H1 (cell line): ENCODE measurements around the gene TDRD6. TPM values are rescaled to one million over a fixed set of nuclear protein-coding genes. Genes with fewer than 3 reads are reported as not detected.

ENCODE experiments used
- CTCF ChIA-PET: fragments of 300-600 bp; sonication (Branson Sonifier 250); formaldehyde crosslinking; loops from one replicate; lab custom pipeline; 2021; ENCODE audit not compliant: partially characterized antibody; lab: Charles Lee
- POLR2A ChIA-PET: fragments of 300-600 bp; sonication (Branson Sonifier 250); formaldehyde crosslinking; loops from one replicate; lab custom pipeline; 2021; ENCODE audit warnings: inconsistent platforms; ENCODE audit not compliant: partially characterized antibody; lab: Charles Lee
- DNase-seq, 2 experiments: peaks; one replicate each; pipeline versions ENCODE4 v3.0.0 to v3.0.0-alpha.2; 2010 to 2022; ENCODE audit warnings: low spot score in 2 of 2, low read depth in 1 of 2, mixed read lengths in 1 of 2
- FAIRE-seq: peaks from 2 replicates; lab custom pipeline; 2011; peaks lifted over from hg19 to GRCh38; lab: Jason Lieb, UNC
- H2AFZ ChIP-seq: 2 replicates; pipeline ENCODE4 v1.8.1; 2012; ENCODE audit warnings: low read length, inconsistent platforms
- H2AK5ac ChIP-seq: 2 replicates; pipeline ENCODE4 v1.6.1; 2013; ENCODE audit warnings: low read depth, low read length
- H2BK120ac ChIP-seq: replicated peaks from 2 replicates; pipeline ENCODE3; 2013; ENCODE audit warnings: low read depth, low read length, inconsistent platforms
- H2BK12ac ChIP-seq: 2 replicates; pipeline ENCODE4 v1.6.1; 2013; ENCODE audit warnings: low read depth, low read length
- H2BK15ac ChIP-seq: 2 replicates; pipeline ENCODE4 v1.6.1; 2013; ENCODE audit warnings: low read length
- H2BK20ac ChIP-seq: 2 replicates; pipeline ENCODE4 v1.6.1; 2013; ENCODE audit warnings: low read length
- H2BK5ac ChIP-seq: 2 replicates; pipeline ENCODE4 v1.6.1; 2013; ENCODE audit warnings: low read depth, low read length
- H3K14ac ChIP-seq: 2 replicates; pipeline ENCODE4 v1.6.1; 2013; ENCODE audit warnings: inconsistent platforms; ENCODE audit not compliant: insufficient read length
- H3K18ac ChIP-seq: 2 replicates; pipeline ENCODE4 v1.6.1; 2013; ENCODE audit warnings: low read length; ENCODE audit errors: extremely low read depth
- H3K23ac ChIP-seq: 2 replicates; pipeline ENCODE4 v1.6.1; 2013; ENCODE audit warnings: inconsistent platforms; ENCODE audit not compliant: insufficient read length
- H3K23me2 ChIP-seq: 2 replicates; pipeline ENCODE4 v1.6.1; 2013; ENCODE audit warnings: low read depth, low read length
- H3K27ac ChIP-seq: 2 replicates; pipeline ENCODE4 v1.6.1; 2011; ENCODE audit warnings: low read depth, low read length, inconsistent platforms
- H3K27me3 ChIP-seq, 4 experiments: replicated peaks in 1 of 4; 1 replicate in 1 of 4; 2 replicates in 3 of 4; pipeline versions ENCODE4 v1.6.1 to v1.8.1; 2011 to 2013; ENCODE audit warnings: low read length in 3 of 4, mild to moderate bottlenecking in 3 of 4, inconsistent platforms in 2 of 4, mixed read lengths in 2 of 4, moderate library complexity in 1 of 4; ENCODE audit not compliant: control insufficient read depth in 3 of 4, insufficient read depth in 3 of 4; ENCODE audit errors: extremely low read depth in 1 of 4
- H3K36me3 ChIP-seq, 4 experiments: 2 replicates each; pipeline versions ENCODE4 v1.6.1 to v1.8.1; 2011 to 2013; ENCODE audit warnings: mild to moderate bottlenecking in 4 of 4, low read length in 3 of 4, moderate library complexity in 2 of 4, control low read depth in 1 of 4, inconsistent platforms in 1 of 4; ENCODE audit not compliant: insufficient read depth in 4 of 4, control insufficient read depth in 2 of 4
- H3K4ac ChIP-seq: replicated peaks from 2 replicates; pipeline ENCODE3; 2013; ENCODE audit warnings: low read length, low read depth, mixed read lengths, inconsistent platforms; ENCODE audit not compliant: insufficient read length
- H3K4me1 ChIP-seq, 4 experiments: replicated peaks in 1 of 4; 1 replicate in 1 of 4; 2 replicates in 3 of 4; pipeline versions ENCODE4 v1.6.1 to v1.8.1; 2011 to 2013; ENCODE audit warnings: low read length in 3 of 4, inconsistent platforms in 2 of 4, mixed read lengths in 1 of 4; ENCODE audit not compliant: insufficient read depth in 4 of 4, control insufficient read depth in 3 of 4
- H3K4me2 ChIP-seq, 2 experiments: 2 replicates each; pipeline versions ENCODE4 v1.6.1 to v1.8.1; 2011 to 2013; ENCODE audit warnings: low read depth in 2 of 2, low read length in 2 of 2, control low read depth in 1 of 2, inconsistent platforms in 1 of 2, mild to moderate bottlenecking in 1 of 2; ENCODE audit not compliant: insufficient read depth in 1 of 2
- H3K4me3 ChIP-seq, 4 experiments: fragments of 200-600, 300-600 bp in 1 of 4; sonication (generic), shearing (Covaris generic), sonication (Bioruptor Twin) in 1 of 4; 2 replicates each; pipeline versions ENCODE4 v1.5.1 to v1.8.1; 2011 to 2016; ENCODE audit warnings: low read length in 4 of 4, low read depth in 3 of 4, control low read depth in 2 of 4, inconsistent platforms in 2 of 4, mild to moderate bottlenecking in 2 of 4, mixed read lengths in 1 of 4, moderate library complexity in 1 of 4; ENCODE audit not compliant: insufficient read depth in 2 of 4; ENCODE audit errors: extremely low read depth in 1 of 4
- H3K56ac ChIP-seq: replicated peaks from 2 replicates; pipeline ENCODE3; 2013; ENCODE audit warnings: low read depth, mild to moderate bottlenecking, mixed read lengths, low read length, inconsistent platforms; ENCODE audit not compliant: insufficient read length
- H3K79me1 ChIP-seq: 2 replicates; pipeline ENCODE4 v1.6.1; 2013; ENCODE audit warnings: low read depth, low read length, control low read depth
- H3K79me2 ChIP-seq, 2 experiments: 2 replicates each; pipeline versions ENCODE4 v1.6.1 to v1.8.1; 2012 to 2013; ENCODE audit warnings: low read length in 2 of 2, mild to moderate bottlenecking in 2 of 2, inconsistent platforms in 1 of 2; ENCODE audit not compliant: insufficient read depth in 2 of 2, control insufficient read depth in 1 of 2
- H3K9ac ChIP-seq, 4 experiments: replicated peaks in 1 of 4; 1 replicate in 1 of 4; 2 replicates in 3 of 4; pipeline versions ENCODE4 v1.6.1 to v1.8.1; 2011 to 2013; ENCODE audit warnings: low read depth in 3 of 4, low read length in 3 of 4, control low read depth in 2 of 4, mild to moderate bottlenecking in 2 of 4, moderate library complexity in 2 of 4, inconsistent platforms in 1 of 4; ENCODE audit errors: extremely low read depth in 1 of 4
- H3K9me3 ChIP-seq, 2 experiments: 2 replicates each; pipeline versions ENCODE4 v1.6.1 to v1.8.1; 2012 to 2013; ENCODE audit warnings: mild to moderate bottlenecking in 2 of 2, moderate library complexity in 2 of 2, control low read depth in 1 of 2, inconsistent platforms in 1 of 2, low read depth in 1 of 2, low read length in 1 of 2, mixed read lengths in 1 of 2; ENCODE audit not compliant: insufficient read depth in 2 of 2
- H4K20me1 ChIP-seq, 2 experiments: replicated peaks in 1 of 2; 2 replicates each; pipeline versions ENCODE3 to v1.8.1; 2011 to 2013; ENCODE audit warnings: inconsistent platforms in 2 of 2, low read length in 2 of 2, mild to moderate bottlenecking in 1 of 2; ENCODE audit not compliant: insufficient read depth in 2 of 2, control insufficient read depth in 1 of 2
- H4K5ac ChIP-seq: 2 replicates; pipeline ENCODE4 v1.6.1; 2013; ENCODE audit warnings: low read length, low read depth, mixed read lengths, inconsistent platforms; ENCODE audit not compliant: insufficient read length
- H4K8ac ChIP-seq: 2 replicates; pipeline ENCODE4 v1.8.0; 2013; ENCODE audit warnings: mild to moderate bottlenecking, moderate library complexity, low read length, inconsistent platforms; ENCODE audit not compliant: insufficient read depth; ENCODE audit errors: extremely low read depth
- H4K91ac ChIP-seq: replicated peaks from 2 replicates; pipeline ENCODE3; 2013; ENCODE audit warnings: low read length, mixed read lengths, inconsistent platforms; ENCODE audit not compliant: insufficient read length
- ASH2L ChIP-seq: fragments of 200-600, 300-600 bp; sonication (generic); IDR thresholded peaks from one replicate; pipeline ENCODE4 v1.7.1; 2017; ENCODE audit warnings: low read length
- BCL11A ChIP-seq, 2 experiments: IDR thresholded peaks; one replicate each; pipeline ENCODE4 v1.6.1; 2011; ENCODE audit warnings: low read depth in 2 of 2, low read length in 2 of 2, mild to moderate bottlenecking in 2 of 2
- CEBPB ChIP-seq: IDR thresholded peaks from 2 replicates; pipeline ENCODE4 v1.6.1; 2012; ENCODE audit warnings: low read depth, low read length
- CHD1 ChIP-seq: IDR thresholded peaks from 2 replicates; pipeline ENCODE4 v1.6.1; 2012; ENCODE audit warnings: low read depth, low read length, improper control_type of control experiment
- HDAC2 ChIP-seq, 2 experiments: fragments of 300-600 bp in 1 of 2; sonication (generic) in 1 of 2; IDR thresholded peaks; 2 replicates each; pipeline ENCODE4 v1.6.1; 2011 to 2012; ENCODE audit warnings: low read depth in 2 of 2, low read length in 2 of 2, mild to moderate bottlenecking in 2 of 2, moderate library complexity in 2 of 2, borderline replicate concordance in 1 of 2, inconsistent platforms in 1 of 2
- POLR2AphosphoS5 ChIP-seq: IDR thresholded peaks from 2 replicates; pipeline ENCODE4 v1.6.1; 2011; ENCODE audit warnings: low read depth, low read length
- RFX5 ChIP-seq: IDR thresholded peaks from 2 replicates; pipeline ENCODE4 v1.6.1; 2011; ENCODE audit warnings: low read depth, low read length, improper control_type of control experiment, borderline replicate concordance
- SIX5 ChIP-seq: IDR thresholded peaks from 2 replicates; pipeline ENCODE4 v1.6.1; 2011; ENCODE audit warnings: mild to moderate bottlenecking, low read depth, low read length
- SP4 ChIP-seq: IDR thresholded peaks from 2 replicates; pipeline ENCODE4 v1.6.1; 2012; ENCODE audit warnings: low read length, inconsistent platforms
- TAF1 ChIP-seq: IDR thresholded peaks from 2 replicates; pipeline ENCODE4 v1.6.1; 2011; ENCODE audit warnings: mild to moderate bottlenecking, low read depth, low read length
- ZNF274 ChIP-seq: IDR thresholded peaks from 2 replicates; pipeline ENCODE4 v1.7.0; 2012; ENCODE audit warnings: low read length, borderline replicate concordance; ENCODE audit errors: extremely low read depth
- WGBS, 2 experiments: shearing (Covaris generic) in 1 of 2; methylation state at CpG; one replicate each; pipeline versions ENCODE4 v1.1.6 to v1.1.7; 2013 to 2015; ENCODE audit warnings: low lambda C conversion rate in 2 of 2, mixed read lengths in 2 of 2, inconsistent platforms in 1 of 2, low coverage in 1 of 2, missing lambda C conversion rate in 1 of 2; ENCODE audit not compliant: insufficient replicate concordance in 2 of 2, insufficient coverage in 1 of 2, insufficient read length in 1 of 2; ENCODE audit errors: extremely low coverage in 1 of 2, missing lambda C conversion rate in 1 of 2; 5-methylcytosine and 5-hydroxymethylcytosine counted together
- polyA plus RNA-seq, 7 experiments: library from polyadenylated mRNA; depleted of rRNA in 3 of 7; stranded (reverse) in 5 of 7; unstranded in 2 of 7; fragments of >200 nt in 5 of 7; fragments of 200-250 nt in 2 of 7; gene quantifications; 1 replicate in 5 of 7; 2 replicates in 1 of 7; 4 replicates in 1 of 7; pipeline versions ENCODE4 v1.2.1 to v1.2.3, GENCODE V29; 2011 to 2013; ENCODE audit warnings: missing spikeins in 2 of 7, mixed read lengths in 2 of 7
- total RNA-seq: library from RNA; stranded (reverse); fragmentation: NEBNext Ultra II Directional; extraction: Animal tissue kit (Norgen Biotek cat#: 25700); gene quantifications from 2 replicates; pipeline ENCODE4 v1.2.1, GENCODE V29; 2021

Gene TDRD6
- total and polyA plus RNA-seq, 2 of the 8 experiments (the other 6 are each of a cell fraction or from before 2014, with no cell fraction given), result 0.06 to 0.19 TPM

GRCh38 chr6:46651816-46652215 is 35.9 kb upstream of the TDRD6 start:
- Histone ChIP-seq H3K9me3 (no peaks in the 10 kb centered on the region), H3K14ac (no peak overlapping the region), H2BK12ac (no peak overlapping the region), H3K4me3 (peak overlapping the region; percentile 86 to 96 (median 94)), H4K91ac (no peak overlapping the region), H3K9ac (peak overlapping the region in 1 of 4 experiments; percentile 69; a peak in 2 of 7 replicates), H3K36me3 (no peaks in the 10 kb centered on the region; a peak in 1 of 8 replicates), H2BK120ac (no peak overlapping the region), H2BK15ac (no peak overlapping the region), H3K4ac (no peak overlapping the region), H4K8ac (no peak overlapping the region), H3K27ac (no peak overlapping the region), H3K79me2 (peaks cover 0 to 3% of the 10 kb centered on the region in 2 experiments; a peak in 1 of 4 replicates), H3K79me1 (no peaks in the 10 kb centered on the region), H3K23ac (no peak overlapping the region), H2AK5ac (no peak overlapping the region), H3K27me3 (peaks cover 0 to 5% (median 2%) of the 10 kb centered on the region in 4 experiments; a peak in 3 of 7 replicates), H3K23me2 (peaks cover 6% of the 10 kb centered on the region), H3K4me2 (peak overlapping the region; percentile 60 to 73), H2BK5ac (no peak overlapping the region), H3K18ac (no peak overlapping the region)
- no peak for DNase-seq
- POLR2A ChIA-PET, result no interaction called here
- WGBS, 2 experiments, result 40% methylated on average over 8 of the region's 8 CpGs; no CpG with 5 or more reads in 1 of the 2 experiments
- TF ChIP-seq CEBPB (no peak), ASH2L (no peak), RFX5 (no peak), CHD1 (no peak), ZNF274 (no peak), SIX5 (no peak), SP4 (no peak), BCL11A (IDR thresholded peaks at IDR 0.05; ENCODE audit: low read depth in 2 of 2, low read length in 2 of 2) (no peak), TAF1 (no peak), POLR2AphosphoS5 (no peak), HDAC2 (IDR thresholded peaks at IDR 0.05; ENCODE audit: borderline replicate concordance in 1 of 2, low read depth in 2 of 2, low read length in 2 of 2) (no peak)
- TF ChIP-seq, all 59 proteins: peak for 0
- Histone ChIP-seq H4K20me1 (peaks cover 0 to 2% of the 10 kb centered on the region in 2 experiments), H2BK20ac (no peak overlapping the region), H2AFZ (peak overlapping the region; percentile 97), H4K5ac (no peak overlapping the region), H3K4me1 (peaks cover 0 to 7% (median 2%) of the 10 kb centered on the region in 4 experiments; a peak in 2 of 7 replicates), H3K56ac (no peak overlapping the region)
- no peak for FAIRE-seq
- CTCF ChIA-PET, result no interaction called here
